ENCODE measurements around the gene CACNB2.

CACNB2 gene

GRCh38 chr10:18235477-18235876 lies 95.3 kb downstream of the CACNB2 start:
- DNase-seq: no peak

GRCh38 chr10:18236756-18237155 lies 96.5 kb downstream of the CACNB2 start:
- DNase-seq: no peak

GRCh38 chr10:18238870-18239485 lies 98.8 kb downstream of the CACNB2 start:
- DNase-seq: no peak

GRCh38 chr10:18240185-18240882 lies 100.1 kb downstream of the CACNB2 start:
- DNase-seq: no peak

- no peak for DNase-seq
Observed at GRCh38 chr10:18246967-18247366, 106.7 kb downstream of the CACNB2 start.

- no peak for DNase-seq
Observed at GRCh38 chr10:18252086-18252485, 111.9 kb downstream of the CACNB2 start.

GRCh38 chr10:18254086-18254485 lies 113.9 kb downstream of the CACNB2 start:
- DNase-seq: no peak

- no peak for DNase-seq
Observed at GRCh38 chr10:18254692-18255091, 114.5 kb downstream of the CACNB2 start.

- DNase-seq: no peak
Observed at GRCh38 chr10:18260310-18260922, 120.2 kb downstream of the CACNB2 start.

- DNase-seq: no peak
Observed at GRCh38 chr10:18261063-18261610, 120.9 kb downstream of the CACNB2 start.

- no peak for DNase-seq
Observed at GRCh38 chr10:18261768-18262231, 121.6 kb downstream of the CACNB2 start.

GRCh38 chr10:18264466-18265050 lies 124.3 kb downstream of the CACNB2 start:
- no peak for DNase-seq

- DNase-seq: no peak
Observed at GRCh38 chr10:18268005-18268404, 127.8 kb downstream of the CACNB2 start.

- DNase-seq: no peak
Observed at GRCh38 chr10:18271491-18271890, 131.3 kb downstream of the CACNB2 start.

GRCh38 chr10:18273039-18273438 lies 132.8 kb downstream of the CACNB2 start:
- no peak for DNase-seq

- no peak for DNase-seq
Observed at GRCh38 chr10:18278181-18278580, 138.0 kb downstream of the CACNB2 start.

GRCh38 chr10:18279173-18279572 lies 138.9 kb downstream of the CACNB2 start:
- no peak for DNase-seq

GRCh38 chr10:18282094-18282493 lies 141.9 kb downstream of the CACNB2 start:
- no peak for DNase-seq

GRCh38 chr10:18290651-18291313 lies 150.6 kb downstream of the CACNB2 start:
- no peak for DNase-seq

GRCh38 chr10:18293536-18294510 lies 153.6 kb downstream of the CACNB2 start:
- no peak for DNase-seq

GRCh38 chr10:18294633-18295032 lies 154.4 kb downstream of the CACNB2 start:
- DNase-seq: no peak

GRCh38 chr10:18297659-18298058 lies 157.4 kb downstream of the CACNB2 start:
- no peak for DNase-seq
